ENCODE results near the gene ACAD10.
"Not testable (repeated sequence)": the region's sequence is repeated elsewhere in the genome, so short reads cannot be mapped to it uniquely, and the experiment has no call there.

ACAD10 gene

GRCh38 chr12:111686574-111687105 lies 787 bp downstream of the ACAD10 start:
- DNase-seq (ENCODE audit: low read depth in 2 of 2, low spot score in 1 of 2), result no peak

DNA sequence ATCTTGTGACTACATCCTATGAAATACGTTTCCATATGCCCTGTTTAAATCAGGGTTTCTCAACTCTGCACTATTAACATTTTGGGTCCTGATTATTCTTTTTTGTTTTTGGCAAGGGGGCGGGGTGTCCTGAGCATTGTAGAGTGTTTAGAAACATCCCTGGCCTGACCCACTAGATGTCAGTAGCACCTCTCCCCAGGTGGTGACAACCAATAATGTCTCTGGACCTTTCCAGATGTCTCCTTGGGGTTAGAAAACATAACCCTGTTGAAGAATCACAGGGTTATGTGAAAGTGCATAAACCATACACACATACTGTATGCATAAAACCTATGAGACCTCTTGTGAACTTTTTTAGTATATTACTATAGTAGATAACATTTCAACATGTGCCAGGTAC lies 1.4 kb downstream of the ACAD10 start:
- no peak for DNase-seq (ENCODE audit: low read depth in 2 of 2, low spot score in 1 of 2)

DNA sequence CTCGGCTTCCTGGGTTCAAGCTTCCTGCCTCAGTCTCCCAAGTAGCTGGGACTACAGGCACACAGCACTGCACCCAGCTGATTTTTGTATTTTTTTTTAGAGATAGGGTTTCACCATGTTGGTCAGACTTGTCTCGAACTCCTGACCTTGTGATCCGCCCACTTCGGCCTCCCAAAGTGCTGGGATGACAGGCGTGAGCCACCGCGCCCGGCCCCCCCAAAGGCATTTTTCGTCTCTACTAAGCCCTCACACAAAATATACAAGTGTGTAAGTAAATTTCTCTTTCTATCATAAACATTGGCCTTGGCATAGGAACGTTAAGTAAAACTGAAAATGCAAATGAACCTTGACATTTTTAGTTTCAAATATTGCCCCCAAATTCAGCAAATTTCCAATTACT lies 2.1 kb downstream of the ACAD10 start:
- no peak for DNase-seq (ENCODE audit: low read depth in 2 of 2, low spot score in 1 of 2)

GRCh38 chr12:111691262-111691661 lies 5.4 kb downstream of the ACAD10 start:
- no peak for DNase-seq (ENCODE audit: low read depth in 2 of 2, low spot score in 1 of 2)

- DNase-seq (ENCODE audit: low read depth in 2 of 2, low spot score in 1 of 2), result no peak
Observed at GRCh38 chr12:111692575-111693210, 6.8 kb downstream of the ACAD10 start.

DNA sequence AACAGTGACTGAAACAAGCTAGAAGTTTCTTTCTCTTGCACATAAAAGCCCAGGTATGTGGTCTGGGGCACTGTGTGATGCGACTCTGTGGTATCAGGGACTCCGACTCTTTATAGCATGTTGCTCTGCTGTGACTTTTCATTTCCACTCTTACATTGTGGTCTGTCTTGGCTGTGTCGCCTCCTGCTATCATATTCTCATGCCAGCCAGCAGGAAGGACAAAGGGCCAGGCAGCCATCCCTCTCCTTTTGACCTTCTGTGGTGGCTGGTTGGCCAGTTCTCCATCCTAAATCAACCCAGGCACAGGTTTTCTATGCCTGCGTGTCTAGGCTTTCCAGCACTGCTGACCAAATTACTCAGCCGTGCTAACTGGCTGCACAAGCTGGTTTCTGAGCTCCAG lies 8.0 kb downstream of the ACAD10 start:
- no peak for DNase-seq (ENCODE audit: low read depth in 2 of 2, low spot score in 1 of 2)

- DNase-seq (ENCODE audit: low read depth in 2 of 2, low spot score in 1 of 2), result no peak
Observed at GRCh38 chr12:111699962-111700361, 14.1 kb downstream of the ACAD10 start.

DNA sequence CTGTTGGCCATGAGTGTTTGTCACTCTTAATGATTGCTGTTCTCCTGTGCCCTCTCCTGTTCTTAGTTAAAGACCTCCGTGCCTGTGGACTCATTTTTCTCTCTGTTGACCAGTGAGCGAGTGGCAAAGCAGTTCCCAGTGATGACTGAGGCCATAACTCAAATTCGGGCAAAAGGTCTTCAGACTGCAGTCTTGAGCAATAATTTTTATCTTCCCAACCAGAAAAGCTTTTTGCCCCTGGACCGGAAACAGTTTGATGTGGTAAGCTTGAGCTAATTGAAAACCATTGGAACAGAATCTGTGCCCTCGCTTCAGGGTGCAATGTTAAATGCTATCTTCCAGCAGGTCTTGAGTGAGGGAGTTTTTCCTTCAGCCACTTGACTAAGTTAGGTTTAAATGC lies 19.8 kb downstream of the ACAD10 start:
- no peak for DNase-seq (ENCODE audit: low read depth in 2 of 2, low spot score in 1 of 2)

DNA sequence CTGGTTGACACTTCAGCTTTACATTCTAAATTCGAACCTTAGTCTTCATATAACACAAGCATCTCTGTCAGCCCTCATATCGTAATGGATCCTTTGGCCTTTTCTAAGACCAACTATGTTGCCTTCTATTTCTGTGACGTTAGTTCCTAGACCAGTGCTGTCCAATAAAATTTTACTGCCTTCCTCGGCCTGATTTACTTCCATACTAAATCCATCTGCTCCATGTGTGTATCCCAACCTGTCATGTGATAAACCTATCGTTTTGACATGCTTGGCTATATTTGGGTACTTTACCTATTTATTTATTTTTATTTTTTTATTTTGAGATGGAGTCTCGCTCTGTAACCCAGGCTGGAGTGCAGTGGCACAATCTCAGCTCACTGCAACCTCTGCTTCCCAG lies 20.3 kb downstream of the ACAD10 start:
- DNase-seq (ENCODE audit: low read depth in 2 of 2, low spot score in 1 of 2), result no peak

- no peak for DNase-seq (ENCODE audit: low read depth in 2 of 2, low spot score in 1 of 2)
Observed at GRCh38 chr12:111715279-111715678, 29.4 kb downstream of the ACAD10 start.

GRCh38 chr12:111719316-111719715 lies 33.5 kb downstream of the ACAD10 start:
- DNase-seq (ENCODE audit: low read depth in 2 of 2, low spot score in 1 of 2), result not testable (repeated sequence)

- DNase-seq (ENCODE audit: low read depth in 2 of 2, low spot score in 1 of 2), result no peak
Observed at GRCh38 chr12:111720457-111720856, 34.6 kb downstream of the ACAD10 start.

GRCh38 chr12:111723646-111724360 lies 38.0 kb downstream of the ACAD10 start:
- DNase-seq (ENCODE audit: low read depth in 2 of 2, low spot score in 1 of 2), result not testable (repeated sequence)

DNA sequence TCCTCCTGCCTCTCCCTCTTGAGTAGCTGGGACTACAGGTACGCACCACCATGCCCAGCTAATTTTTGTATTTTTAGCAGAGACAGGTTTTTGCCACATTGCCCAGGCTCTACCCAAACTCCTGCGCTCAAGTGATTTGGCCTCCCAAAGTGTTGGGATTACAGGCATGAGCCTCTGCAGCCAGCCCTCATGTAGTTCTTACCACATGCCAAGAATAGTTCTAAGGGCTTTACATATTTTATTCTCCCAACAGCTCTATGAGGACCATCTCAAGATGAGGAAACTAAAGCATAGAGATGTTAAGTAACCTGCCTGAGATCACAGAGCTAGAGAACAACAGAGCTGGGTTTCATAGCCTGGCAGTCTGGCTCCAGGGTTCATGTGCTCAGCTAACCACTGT lies 42.9 kb downstream of the ACAD10 start:
- no peak for DNase-seq (ENCODE audit: low read depth in 2 of 2, low spot score in 1 of 2)

DNA sequence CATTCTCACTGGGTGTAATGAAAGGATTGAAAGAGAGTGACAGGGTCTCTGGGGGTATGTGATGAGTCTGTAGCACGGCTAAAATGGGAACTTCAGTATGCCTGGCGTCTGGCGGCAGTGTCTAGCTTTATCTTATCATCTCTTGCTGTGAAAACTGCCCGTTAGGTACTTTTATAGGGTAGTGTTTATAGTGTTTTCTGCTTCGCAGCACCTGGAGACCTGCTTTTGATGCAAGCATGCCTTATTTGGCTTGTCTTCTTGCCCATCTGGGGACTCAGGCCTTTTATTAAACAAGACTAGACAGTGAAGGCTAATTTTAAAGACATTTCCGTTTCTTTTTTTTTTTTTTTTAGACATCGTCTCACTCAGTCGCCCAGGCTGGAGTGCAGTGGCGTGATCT lies 44.6 kb downstream of the ACAD10 start:
- no peak for DNase-seq (ENCODE audit: low read depth in 2 of 2, low spot score in 1 of 2)

- no peak for DNase-seq (ENCODE audit: low read depth in 2 of 2, low spot score in 1 of 2)
Observed at GRCh38 chr12:111732786-111733185, 46.9 kb downstream of the ACAD10 start.

DNA sequence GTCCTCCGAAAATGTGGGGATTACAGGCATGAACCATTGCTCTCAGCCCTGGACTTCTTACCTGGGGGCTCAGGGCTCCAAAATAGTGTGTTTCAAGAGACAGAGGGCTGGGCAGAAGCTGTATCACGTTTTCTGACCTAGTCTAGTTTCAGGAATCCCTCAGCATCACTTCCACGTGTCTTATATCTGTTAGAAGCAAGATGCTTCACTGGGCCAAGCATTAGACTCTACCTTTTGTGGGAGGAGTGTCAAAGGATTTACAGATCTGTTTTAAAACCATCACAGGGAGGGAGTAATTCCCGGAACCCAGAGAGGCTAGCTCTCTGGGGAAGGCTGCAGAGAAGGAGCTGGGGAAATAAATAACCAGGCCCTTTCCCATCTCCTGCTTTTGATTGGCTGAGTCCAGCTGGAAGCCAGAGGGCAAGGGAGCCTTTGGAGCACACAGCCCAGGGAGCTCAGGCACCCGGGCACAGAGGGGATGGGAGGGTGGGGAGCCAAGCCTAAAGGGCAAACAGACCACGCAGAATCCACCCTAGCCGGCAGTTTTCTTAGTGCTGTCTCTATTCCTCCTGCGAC lies 47.6 kb downstream of the ACAD10 start:
- DNase-seq (ENCODE audit: low read depth in 2 of 2, low spot score in 1 of 2), result no peak

- not testable (repeated sequence) for DNase-seq (ENCODE audit: low read depth in 2 of 2, low spot score in 1 of 2)
Observed at GRCh38 chr12:111739524-111739923, 53.7 kb downstream of the ACAD10 start.

GRCh38 chr12:111741235-111741812 lies 55.5 kb downstream of the ACAD10 start:
- DNase-seq (ENCODE audit: low read depth in 2 of 2, low spot score in 1 of 2), result no peak

- DNase-seq (ENCODE audit: low read depth in 2 of 2, low spot score in 1 of 2), result no peak
Observed at GRCh38 chr12:111745211-111745610, 59.4 kb downstream of the ACAD10 start.

DNA sequence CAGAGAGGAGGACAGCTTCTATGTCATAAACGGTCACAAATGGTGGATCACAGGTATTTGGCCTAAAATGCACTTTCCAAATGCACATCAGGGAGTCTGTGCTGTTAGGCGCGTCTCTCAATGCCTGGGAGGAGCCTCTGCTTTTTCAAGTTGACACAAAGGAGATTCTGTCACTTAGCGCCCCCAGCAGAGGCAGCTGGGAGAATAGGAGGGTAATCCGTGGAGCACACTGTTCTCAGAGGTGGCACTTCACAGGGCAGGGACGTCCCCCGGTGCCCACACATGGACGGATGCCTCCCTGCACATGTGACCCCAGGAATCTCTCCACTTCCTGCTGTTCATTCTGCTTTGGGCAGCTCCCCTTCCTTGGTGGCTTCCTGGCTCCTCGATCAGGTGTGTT lies 61.5 kb downstream of the ACAD10 start:
- DNase-seq (ENCODE audit: low read depth in 2 of 2, low spot score in 1 of 2), result no peak

DNA sequence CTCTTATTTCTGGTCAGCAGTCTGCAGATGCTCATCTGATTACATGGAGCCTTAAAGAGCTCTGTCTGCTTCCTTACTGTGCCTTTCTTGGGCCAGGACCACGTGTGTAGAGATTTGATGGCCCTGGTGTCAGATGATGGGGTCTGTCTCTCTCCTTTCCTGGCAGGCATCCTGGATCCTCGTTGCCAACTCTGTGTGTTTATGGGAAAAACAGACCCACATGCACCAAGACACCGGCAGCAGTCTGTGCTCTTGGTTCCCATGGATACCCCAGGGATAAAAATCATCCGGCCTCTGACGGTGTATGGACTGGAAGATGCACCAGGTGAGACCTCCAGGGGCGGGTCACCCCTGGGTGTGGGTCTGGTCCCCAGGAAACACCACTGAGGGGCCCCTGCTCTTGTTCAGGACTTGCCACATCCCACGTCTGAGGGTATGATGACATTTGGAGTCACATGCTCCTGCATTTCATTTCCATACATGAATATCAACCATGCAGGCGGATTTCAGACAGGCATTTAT lies 62.4 kb downstream of the ACAD10 start:
- no peak for DNase-seq (ENCODE audit: low read depth in 2 of 2, low spot score in 1 of 2)
